Dedifferentiated amniotic fluid mesenchymal stem cell (primary cell): ENCODE measurements around the gene KRTAP12-2.
"Not testable (repeated sequence)": the region's sequence is repeated elsewhere in the genome, so short reads cannot be mapped to it uniquely, and the experiment has no call there.

ENCODE experiments used
- DNase-seq: peaks from one replicate; pipeline ENCODE4 v3.0.0-alpha.2; 2016; ENCODE audit errors: extremely low spot score

The KRTAP12-2 gene

GRCh38 chr21:44702111-44702972 lies 35.6 kb upstream of the KRTAP12-2 start:
- no peak for DNase-seq

GRCh38 chr21:44701541-44701940 lies 34.8 kb upstream of the KRTAP12-2 start:
- DNase-seq, result no peak

GRCh38 chr21:44701023-44701400 lies 34.3 kb upstream of the KRTAP12-2 start:
- no peak for DNase-seq

GRCh38 chr21:44700101-44701022 lies 33.6 kb upstream of the KRTAP12-2 start:
- no peak for DNase-seq

GRCh38 chr21:44699502-44700001 lies 32.8 kb upstream of the KRTAP12-2 start:
- DNase-seq, result no peak

- no peak for DNase-seq
Measured at GRCh38 chr21:44697811-44698734, 31.3 kb upstream of the KRTAP12-2 start.

- DNase-seq, result not testable (repeated sequence)
Measured at GRCh38 chr21:44697172-44697810, 30.6 kb upstream of the KRTAP12-2 start, which contains the start of gene KRTAP10-12. Gene KRTAP10-12, plus strand, starts transcription at chr21:44697172. Its CDS starts 30 bp downstream, at chr21:44697202.

- DNase-seq, result no peak
Measured at GRCh38 chr21:44696572-44696971, 29.8 kb upstream of the KRTAP12-2 start.

- no peak for DNase-seq
Measured at GRCh38 chr21:44695641-44696040, 28.9 kb upstream of the KRTAP12-2 start.

GRCh38 chr21:44695184-44695583 lies 28.5 kb upstream of the KRTAP12-2 start:
- DNase-seq, result no peak

GRCh38 chr21:44694776-44695175 lies 28.0 kb upstream of the KRTAP12-2 start:
- DNase-seq, result no peak

GRCh38 chr21:44692798-44693512 lies 26.2 kb upstream of the KRTAP12-2 start:
- DNase-seq, result no peak

GRCh38 chr21:44691686-44692085 lies 25.0 kb upstream of the KRTAP12-2 start:
- DNase-seq, result no peak

- not testable (repeated sequence) for DNase-seq
Measured at GRCh38 chr21:44689740-44690139, 23.0 kb upstream of the KRTAP12-2 start.

- DNase-seq, result no peak
Measured at GRCh38 chr21:44687671-44688070, 20.9 kb upstream of the KRTAP12-2 start.

- no peak for DNase-seq
Measured at GRCh38 chr21:44686843-44687561, 20.3 kb upstream of the KRTAP12-2 start.

- no peak for DNase-seq
Measured at GRCh38 chr21:44686000-44686781, 19.5 kb upstream of the KRTAP12-2 start.

- DNase-seq, result not testable (repeated sequence)
Measured at GRCh38 chr21:44685050-44685449, 18.3 kb upstream of the KRTAP12-2 start.

GRCh38 chr21:44684483-44684882 lies 17.8 kb upstream of the KRTAP12-2 start:
- no peak for DNase-seq
